Activated naive CD8-positive, alpha-beta T cell treated with anti-CD3 and anti-CD28 coated beads, Interleukin-2, amount 50 U/mL, for 16 hours (primary cell): ENCODE results near the gene TREM2.

Experiments
- DNase-seq: peaks from one replicate; pipeline ENCODE4 v3.0.0-alpha.2; 2020; ENCODE audit warnings: low read depth, low spot score

Gene TREM2

GRCh38 chr6:41182069-41183034 lies 19.4 kb upstream of the TREM2 start:
- DNase-seq: no peak

- no peak for DNase-seq
These were observed 18.6 kb upstream of the TREM2 start for GRCh38 chr6:41181566-41181965.

- DNase-seq: no peak
These were observed 16.2 kb upstream of the TREM2 start for GRCh38 chr6:41179163-41179562.

GRCh38 chr6:41177695-41178094 lies 14.8 kb upstream of the TREM2 start:
- no peak for DNase-seq

- DNase-seq: no peak
These were observed 14.4 kb upstream of the TREM2 start for GRCh38 chr6:41177287-41177686.

GRCh38 chr6:41176189-41176588 lies 13.3 kb upstream of the TREM2 start:
- DNase-seq: no peak

GRCh38 chr6:41175084-41175483 lies 12.2 kb upstream of the TREM2 start:
- no peak for DNase-seq

- DNase-seq: no peak
These were observed 11.7 kb upstream of the TREM2 start for GRCh38 chr6:41174610-41175009.

GRCh38 chr6:41171908-41172307 lies 9.0 kb upstream of the TREM2 start:
- DNase-seq: no peak

GRCh38 chr6:41170547-41171160 lies 7.7 kb upstream of the TREM2 start:
- DNase-seq: no peak

GRCh38 chr6:41167173-41167963 lies 4.5 kb upstream of the TREM2 start:
- no peak for DNase-seq

GRCh38 chr6:41164551-41165120 lies 1.7 kb upstream of the TREM2 start:
- DNase-seq: no peak

- no peak for DNase-seq
These were observed 452 bp upstream of the TREM2 start for GRCh38 chr6:41163419-41163717.

- no peak for DNase-seq
These were observed 914 bp downstream of the TREM2 start for GRCh38 chr6:41161851-41162552.

- DNase-seq: no peak
These were observed 1.5 kb downstream of the TREM2 start for GRCh38 chr6:41161380-41161779.

GRCh38 chr6:41160933-41161332 lies 2.0 kb downstream of the TREM2 start:
- DNase-seq: no peak

- DNase-seq: no peak
These were observed 3.4 kb downstream of the TREM2 start for GRCh38 chr6:41159415-41160082.

- no peak for DNase-seq
These were observed 5.6 kb downstream of the TREM2 start for GRCh38 chr6:41157323-41157722.

- no peak for DNase-seq
These were observed 6.1 kb downstream of the TREM2 start for GRCh38 chr6:41156771-41157170.

GRCh38 chr6:41156001-41156400 lies 6.9 kb downstream of the TREM2 start:
- DNase-seq: no peak
